GM18520 (cell line): ENCODE data around the gene COL7A1.
A peak's percentile ranks its signal among the peaks of the same experiment; 100 is the strongest.

ENCODE experiments used
- ATAC-seq: cut with Tn5 transposase; IDR thresholded peaks from one replicate; pipeline ENCODE4 v1.9.1; 2021; ENCODE audit not compliant: unreplicated experiment

COL7A1 gene

DNA sequence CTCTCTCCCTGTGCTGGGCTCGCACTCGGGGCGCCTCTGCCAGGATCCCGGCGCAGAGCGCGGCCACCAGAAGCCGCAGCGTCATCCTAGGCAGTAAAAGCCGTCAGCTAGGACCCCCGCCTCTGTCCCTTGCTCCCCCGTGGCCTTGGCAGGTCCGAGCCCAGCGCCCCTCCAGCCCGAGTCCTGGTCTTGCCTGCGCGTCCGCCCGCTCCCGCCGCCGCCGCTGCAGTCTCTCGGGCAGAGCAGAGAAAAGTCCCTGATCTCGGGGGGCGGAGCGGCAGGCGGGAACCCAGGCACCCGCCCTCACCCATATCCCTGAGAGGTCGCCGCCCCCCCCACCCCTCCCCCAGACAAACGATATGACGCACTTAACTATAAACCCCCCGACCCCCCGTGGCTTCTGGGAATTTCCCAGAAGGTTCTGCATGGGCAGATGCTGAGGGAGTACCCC lies at the start of gene COL7A1:
COL7A1 (minus strand) TSS at position 255 of the 451 bp plus-strand sequence; CDS start at position 85, 170 bp downstream.
- ATAC-seq: no peak

DNA sequence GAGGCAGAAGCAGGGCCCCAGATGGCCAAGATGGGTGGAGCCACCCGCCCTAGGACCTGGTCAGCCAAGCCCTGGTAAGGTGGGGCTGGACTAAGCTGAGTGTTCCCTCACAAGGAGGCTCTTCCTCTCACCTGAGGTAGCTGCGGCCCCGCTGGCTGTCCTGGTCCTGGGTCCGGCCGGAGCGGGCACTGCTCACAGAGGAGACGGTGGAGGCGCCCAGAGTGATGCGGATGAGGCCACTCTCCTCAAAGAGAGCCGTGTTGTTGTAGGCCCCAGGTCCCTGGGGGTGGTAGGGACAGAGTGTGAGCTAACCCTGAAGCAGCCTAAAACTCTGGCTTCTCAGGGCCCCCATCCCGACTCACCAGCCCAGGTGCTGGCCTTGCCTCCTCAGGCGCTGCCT lies 47.5 kb upstream of the COL7A1 start:
- no peak for ATAC-seq

DNA sequence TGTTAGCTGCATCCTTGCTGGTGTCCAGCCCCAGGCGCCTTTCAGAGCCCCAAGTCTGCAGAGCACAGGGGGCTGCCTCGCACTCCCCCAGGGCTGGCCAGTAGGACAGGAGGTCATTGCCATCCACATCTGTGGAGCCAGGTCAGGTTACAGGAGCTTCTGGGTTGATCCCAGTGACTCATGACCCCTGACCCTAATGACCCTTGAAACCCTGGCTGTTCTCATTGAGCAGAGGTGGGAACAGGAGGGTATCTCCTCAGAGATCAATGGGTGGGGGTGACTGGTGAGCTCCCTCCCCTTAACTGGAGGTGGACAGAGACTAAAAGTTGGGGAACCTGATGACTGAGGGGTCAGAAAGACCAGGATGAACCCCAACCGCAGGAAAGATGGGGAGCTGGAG lies 46.3 kb upstream of the COL7A1 start:
- ATAC-seq: no peak

DNA sequence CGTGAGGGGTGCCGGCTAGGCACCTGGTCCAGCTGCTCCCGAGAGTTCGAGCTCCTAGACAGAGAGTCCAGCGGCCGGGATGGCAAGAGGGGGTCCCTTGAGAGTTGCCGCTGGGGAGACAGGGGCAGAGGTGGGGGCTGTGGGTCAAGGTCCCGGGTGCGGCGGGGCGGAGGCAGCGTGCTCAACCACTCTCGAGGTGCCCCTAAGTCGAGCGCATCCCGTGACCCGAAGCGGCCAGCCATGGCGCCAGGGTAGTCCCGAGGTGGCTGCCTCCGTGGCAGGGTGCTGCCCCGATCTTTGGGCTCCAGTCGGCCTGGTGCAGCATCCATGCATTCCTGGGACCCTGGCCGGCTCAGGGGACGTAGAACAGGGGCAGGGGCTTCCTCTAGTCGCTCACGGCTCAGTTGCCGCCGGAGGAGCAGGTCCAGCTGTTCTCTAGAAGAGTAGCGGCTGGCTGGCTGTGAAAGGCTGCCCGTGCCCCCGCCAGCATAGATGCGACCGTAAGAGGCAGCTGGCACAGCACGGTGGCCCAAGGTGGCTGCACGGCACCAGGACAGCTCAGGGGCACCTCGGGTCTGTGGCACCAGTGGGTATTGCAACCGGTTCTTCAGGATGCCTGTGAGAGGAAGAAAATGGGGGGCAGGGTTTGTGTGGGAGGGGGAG lies 44.9 kb upstream of the COL7A1 start:
- no peak for ATAC-seq

DNA sequence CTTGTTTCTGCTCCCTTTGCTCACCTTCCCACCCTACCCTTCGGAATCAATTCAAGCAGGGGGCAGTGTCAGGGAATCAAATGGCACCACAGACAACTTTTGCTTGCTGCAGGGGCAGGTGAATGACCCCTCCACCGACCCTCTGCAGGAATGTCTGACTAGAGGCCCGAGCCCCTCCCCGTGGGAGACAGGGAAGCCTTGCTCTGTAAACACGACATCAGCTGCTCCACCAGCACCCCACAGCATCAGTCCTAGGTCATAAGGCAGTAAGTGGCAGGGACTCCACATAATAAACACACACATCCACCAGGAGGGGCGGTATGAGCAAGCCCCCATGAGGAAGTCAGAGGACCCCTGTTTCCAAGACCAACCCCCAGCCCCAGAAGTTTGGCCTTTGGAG lies 42.2 kb upstream of the COL7A1 start:
- no peak for ATAC-seq

DNA sequence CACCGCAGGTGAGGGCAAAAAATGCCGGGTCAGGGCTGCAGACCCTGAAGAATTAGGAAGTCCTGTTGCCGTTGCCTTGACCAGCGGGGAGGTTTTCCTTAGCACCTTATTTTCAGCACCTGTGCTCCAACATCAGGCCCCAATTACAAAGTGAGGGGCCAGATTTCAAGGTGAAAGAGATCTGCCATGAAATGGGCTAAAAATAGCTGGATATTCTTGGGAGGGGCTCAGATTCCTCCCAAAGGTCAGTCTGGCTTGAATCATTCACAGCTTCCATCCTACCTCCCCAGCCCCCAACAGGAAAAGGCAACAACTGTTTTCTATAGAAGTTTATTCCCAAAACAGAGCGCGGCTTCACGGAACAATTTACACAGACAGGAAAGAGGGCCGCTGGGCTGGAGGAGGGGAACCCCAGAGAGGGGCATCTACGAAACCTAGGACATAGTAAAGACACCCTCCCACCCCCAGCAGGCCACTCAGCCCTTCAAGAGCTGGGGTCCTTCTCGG lies 41.1 kb upstream of the COL7A1 start:
- ATAC-seq: no peak

DNA sequence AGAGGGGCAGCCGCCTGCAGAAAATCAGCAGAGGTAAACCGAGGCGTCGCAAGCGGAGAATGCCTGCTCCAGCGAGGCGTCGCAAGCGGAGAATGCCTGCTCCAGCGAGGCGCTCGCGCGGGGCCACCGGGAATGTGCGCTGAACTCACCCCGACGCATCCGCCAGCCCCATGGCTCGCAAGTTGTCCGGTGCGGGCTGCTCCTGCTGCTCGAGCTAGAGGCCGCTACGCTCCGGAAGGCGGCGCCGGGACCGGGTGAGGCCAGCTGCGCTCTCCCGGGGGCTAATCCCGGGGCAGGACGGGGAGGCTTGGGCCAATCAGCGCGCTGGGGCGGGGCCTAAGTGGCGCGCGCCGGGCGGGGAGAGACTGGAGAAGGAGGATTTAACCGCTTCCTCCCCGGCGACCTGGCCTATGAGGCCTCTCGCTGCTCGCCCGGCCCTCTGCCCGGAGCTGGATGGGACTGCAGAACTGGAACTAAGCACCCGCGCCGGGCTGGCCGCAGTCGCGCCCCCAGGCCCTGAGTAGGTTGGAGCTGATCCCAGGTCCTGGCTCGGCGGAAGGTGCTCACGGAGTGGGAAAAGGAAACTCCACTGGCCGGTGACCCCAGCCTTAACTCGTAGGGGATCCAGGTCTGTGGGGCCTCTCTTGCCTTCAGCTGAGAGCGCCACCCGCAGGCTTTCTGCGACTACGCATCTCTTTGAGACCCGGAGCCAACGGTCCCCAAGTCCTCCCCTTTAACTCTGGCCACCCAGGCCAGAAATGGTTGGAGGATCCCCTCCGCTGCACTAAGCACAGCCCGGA lies 40.3 kb upstream of the COL7A1 start, which contains the start of gene SLC26A6:
SLC26A6 (minus strand) TSS at position 240 of the 800 bp plus-strand sequence; CDS start at position 172, 68 bp downstream.
- peak; percentile 86 for ATAC-seq

DNA sequence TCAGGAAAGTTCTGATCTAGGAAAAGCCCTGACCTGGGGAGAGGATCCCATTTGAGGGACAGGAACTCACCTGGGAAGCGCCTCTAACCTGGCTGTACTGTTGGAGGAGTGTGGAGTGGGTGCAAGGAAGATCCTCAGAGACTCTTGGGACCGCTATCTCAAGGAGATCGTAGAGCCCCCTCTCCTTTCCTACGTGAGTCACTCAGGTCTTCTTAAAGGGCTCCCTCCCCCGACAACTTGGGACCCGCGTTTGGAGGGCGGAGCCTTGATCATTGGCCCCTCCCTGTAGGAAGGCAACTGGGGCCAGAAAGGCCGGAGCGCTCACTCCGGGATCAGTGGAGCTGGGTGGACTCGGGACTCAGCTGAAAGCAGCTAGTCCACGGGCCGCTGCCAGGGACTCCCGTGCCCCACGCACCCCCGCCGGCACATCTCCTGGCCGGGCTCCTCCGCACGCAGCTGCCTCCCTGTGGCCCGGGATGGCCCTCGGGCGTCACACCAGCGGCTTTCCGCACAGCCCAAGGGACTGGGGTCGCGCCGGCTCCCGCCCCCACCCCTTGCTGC lies 39.6 kb upstream of the COL7A1 start:
- ATAC-seq: no peak

DNA sequence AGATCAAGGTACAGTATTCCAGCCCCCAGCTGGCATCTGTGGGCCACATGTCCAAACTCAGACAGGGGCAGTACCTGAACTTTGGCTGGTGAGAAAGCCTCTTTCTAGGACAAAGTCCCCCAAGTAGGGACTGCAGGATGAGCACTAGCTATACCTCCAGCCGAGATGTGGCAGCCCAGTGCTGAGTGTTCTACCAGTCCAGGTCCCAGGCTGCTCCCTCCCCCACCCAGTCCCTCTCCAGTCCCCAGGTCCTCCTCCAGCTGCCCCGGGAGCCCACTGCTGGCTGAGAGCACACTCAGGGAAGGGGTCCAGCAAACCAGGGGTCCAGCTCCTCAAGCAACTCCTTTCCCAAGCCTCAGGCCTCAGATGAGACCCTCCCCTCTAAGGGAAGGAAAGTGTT lies 38.6 kb upstream of the COL7A1 start:
- no peak for ATAC-seq

DNA sequence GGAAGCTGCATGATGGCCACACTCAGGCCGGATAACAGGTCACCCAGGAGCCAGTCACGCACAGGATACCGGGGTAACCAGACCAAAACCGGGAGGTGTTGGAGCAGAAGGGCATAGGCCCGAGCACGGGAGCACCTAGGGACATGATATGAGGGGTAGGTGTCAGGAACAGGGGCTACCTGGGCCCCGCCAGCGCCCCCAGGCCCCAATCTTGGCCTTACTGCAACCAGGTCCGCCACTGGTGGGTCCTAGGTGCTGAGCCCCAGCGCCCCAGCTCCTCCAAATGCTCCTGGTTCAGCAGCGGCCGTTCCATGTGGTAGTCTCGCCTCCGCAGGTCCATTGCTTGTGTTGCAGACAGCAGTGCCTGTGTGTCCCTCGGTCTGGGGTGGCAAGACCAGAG lies 38.1 kb upstream of the COL7A1 start:
- ATAC-seq: no peak

DNA sequence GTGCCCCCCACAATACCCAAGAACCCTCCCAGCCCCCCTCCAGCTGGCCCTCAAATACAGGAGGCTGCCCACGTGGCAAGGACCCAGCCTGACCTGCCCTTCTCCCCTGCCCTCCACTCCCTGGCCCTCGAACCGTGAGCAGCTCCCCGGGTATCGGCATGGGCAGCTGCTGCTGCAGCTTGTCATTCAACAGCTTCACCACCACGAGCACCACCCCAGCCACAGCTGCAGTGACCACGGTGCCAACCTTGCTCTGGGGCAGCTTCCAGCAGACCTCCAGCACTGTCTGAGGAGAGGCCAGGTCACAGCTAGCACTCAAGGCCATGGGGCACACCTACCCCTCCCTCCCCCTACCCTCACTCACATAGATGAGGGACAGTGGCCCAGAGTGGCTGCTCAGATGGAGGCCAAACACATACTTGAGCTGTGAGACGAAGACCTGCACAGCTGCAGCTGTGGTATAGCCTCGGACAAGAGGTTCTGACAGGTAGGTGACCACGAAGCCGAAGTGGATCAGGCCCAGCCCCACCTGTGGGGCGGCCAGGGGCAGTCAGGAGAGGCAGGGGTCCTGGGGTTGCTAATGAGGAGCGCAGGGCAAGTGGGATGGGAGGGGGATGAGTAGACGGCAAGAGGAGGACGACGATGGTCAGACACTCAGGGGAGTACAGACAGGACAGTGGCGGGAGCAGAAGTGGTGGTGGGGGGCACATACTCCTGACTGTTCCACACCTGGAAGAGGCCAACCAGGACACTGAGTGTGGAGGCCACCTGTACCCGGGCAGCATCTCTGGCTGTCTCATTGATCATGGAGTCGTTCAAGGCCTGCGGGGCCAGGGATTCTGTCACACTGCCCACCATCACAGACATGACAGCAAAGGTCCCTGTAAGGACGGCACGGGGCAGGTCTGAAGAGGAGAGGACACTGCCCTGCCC lies 36.7 kb upstream of the COL7A1 start:
- ATAC-seq: no peak

DNA sequence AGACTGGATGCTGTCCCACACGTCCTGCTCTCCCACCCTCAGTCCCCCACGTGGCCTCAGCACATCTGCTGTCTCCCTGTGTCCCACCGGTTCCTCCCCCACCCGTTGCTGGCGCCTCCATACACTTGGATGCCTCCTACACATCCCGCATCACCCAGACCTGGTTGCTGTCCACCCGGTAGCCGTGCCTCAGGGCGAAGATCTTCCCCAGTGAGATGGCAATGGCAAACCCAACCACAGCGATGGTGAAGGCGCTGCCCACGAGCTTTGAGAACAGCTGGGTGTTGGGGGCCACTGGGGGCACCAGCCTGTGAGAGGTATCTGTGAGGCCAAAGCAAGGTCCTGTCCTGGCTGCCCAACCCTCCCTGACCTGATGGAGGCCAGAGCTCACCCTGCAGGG lies 35.7 kb upstream of the COL7A1 start:
- no peak for ATAC-seq

DNA sequence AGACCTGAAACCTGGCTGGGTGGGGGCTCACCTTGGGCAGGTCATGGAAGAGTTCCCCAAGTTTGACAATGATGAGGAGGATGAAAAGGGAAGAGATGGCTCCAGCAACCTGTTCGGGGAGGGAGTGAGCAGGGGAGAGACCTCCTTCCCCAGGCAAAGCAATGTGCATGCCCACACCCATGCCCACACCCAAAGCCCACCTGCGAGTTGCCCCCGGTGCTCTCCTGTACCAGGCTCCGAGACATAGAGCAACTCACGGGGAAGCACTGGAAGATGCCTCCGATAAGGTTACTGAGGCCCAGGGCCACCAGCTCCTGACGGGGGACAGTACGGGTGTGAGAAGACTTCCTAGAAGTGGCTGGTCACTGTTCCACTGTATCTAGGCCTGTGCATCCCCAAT lies 35.3 kb upstream of the COL7A1 start:
- no peak for ATAC-seq

DNA sequence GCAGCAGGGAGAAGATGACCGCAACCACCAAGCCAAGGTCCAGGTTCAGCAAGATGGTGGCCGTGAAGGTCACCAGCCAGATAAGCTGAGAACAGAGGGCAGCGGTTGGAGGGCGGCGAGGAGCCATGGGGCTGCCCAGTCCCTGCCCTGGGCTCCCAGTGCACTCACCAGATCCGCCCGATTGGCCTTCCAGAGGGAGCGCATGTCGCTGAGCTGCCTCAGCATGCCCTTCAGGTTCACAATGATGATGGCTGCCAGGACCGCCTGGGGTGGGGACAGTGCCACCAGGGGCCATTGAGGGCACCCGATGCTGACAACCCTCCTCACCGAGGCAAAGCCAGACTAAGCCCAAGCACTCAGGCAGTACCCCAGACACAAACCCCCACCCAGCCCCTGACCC lies 34.8 kb upstream of the COL7A1 start:
- no peak for ATAC-seq

DNA sequence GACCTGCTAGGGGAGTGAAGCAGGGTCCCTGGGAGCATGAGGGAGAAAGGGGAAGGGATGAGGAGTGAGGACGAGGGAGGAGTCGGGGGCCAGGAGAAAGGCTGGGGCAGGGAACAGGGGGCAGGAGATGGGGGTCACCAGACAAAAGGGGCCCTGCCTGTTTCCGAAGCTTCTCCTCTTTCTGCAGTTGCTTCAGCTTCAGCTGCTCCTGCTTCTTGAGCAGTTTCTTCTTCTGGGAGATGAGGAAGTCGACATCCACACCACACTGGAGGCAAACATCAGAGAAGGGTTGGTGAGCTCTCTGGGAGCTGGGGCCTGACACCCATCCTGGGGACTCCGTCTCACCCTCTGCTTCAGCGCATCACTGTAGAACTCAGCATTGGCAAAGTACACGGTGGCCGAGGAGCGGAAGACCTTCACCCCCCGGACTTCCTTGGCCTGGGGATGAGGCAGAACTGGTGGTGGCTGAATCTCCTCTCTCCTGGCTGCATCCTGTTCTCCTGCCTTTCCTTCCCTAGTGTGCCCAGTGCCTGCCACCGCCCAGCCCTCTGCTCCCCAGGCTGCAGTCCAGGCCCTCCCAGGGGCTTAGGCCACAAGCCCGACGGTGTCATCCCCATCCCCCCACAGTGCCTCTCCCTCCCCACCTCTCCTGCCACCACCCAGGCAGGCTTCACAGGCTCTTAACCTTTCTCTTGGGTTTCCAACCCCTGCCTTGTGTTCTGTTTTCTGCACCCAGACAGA lies 33.3 kb upstream of the COL7A1 start:
- ATAC-seq: no peak

DNA sequence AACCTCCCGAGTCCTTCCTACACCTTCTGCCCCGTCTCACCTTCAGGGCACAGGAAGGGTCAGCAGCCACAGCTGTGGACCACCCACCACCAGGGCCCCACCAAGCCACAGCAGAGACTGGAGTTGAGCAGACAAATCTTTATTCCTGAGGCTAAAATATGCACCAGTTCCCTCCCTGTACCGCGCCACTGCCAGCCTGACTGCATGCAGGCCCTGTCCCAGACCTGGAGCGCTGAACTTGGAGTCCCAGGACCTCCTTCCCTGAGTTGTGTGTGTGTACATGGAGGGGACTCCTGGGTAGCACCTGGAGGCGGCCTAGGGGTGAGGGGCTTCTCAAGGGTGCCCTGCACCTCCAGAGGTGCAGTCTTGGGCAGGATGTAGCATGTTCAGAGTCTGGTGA lies 30.5 kb upstream of the COL7A1 start:
- ATAC-seq: no peak

DNA sequence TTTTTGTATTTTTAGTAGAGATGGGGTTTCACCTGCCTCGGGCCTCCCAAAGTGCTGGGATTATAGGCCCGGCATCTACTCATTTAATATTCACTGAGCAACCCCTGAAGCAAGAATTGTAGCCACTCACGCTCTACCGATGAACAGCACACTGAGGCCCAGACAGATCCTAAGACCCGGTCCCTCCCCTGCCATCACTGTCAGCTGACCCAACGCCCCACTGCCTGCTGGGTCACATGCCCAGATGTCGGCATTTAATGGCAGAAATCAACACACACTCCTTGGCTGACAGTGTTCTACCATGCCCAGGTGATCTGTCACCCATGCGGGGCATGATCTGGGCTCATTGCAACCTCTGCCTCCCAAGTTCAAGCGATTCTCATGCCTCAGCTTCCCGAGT lies 29.6 kb upstream of the COL7A1 start:
- ATAC-seq: no peak

DNA sequence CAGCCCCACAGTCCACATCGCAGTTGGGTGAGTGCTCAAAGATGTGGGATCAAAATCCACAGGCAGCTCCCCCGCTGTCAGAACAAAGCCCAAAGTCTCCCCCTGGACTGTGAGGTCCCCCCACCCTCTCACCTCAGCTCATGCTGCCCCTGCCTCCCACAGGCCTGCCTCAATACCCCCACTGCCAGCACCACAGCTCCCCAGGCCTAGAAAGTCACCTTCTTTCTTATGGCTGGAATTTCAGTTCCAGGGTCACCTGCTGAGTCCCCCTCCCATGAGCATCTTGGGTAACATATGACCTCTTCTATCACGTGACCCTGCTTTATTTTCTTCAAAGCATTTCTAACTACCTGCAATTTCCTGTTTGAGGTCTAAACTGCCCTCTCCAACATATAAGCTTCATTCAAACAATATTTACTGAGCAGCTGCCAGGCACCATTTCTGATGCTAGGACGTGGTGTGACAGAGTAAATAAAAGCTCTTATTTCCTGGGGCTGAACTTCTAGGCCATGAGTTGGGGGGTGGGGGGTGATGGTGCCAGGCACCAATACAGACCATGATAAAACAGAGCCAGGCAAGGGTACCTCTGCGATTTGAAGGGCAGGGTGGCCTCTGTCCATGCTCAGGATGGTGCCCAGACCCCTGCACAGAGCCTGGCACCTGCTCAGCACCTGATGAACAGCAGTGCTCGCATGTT lies 28.9 kb upstream of the COL7A1 start:
- no peak for ATAC-seq

DNA sequence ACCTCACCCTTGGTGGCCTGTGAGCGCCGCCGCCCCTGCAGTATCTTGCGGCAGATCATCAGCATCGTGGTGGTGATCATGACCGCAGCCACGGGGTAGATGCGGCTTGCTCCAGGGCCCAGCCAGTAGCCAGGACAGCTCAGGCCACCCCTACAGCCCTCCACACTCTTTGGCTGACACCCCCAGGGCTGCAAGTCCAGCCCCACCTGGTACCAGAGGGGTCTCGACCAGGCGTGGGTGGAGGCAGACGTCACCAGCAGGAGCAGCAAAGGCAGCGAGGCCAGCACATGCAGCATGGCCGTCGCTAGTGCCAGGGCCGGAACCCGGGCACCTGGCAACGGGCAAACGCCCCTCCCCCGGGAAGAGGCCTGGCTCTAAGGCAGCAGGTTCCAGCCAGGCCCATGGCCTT lies 26.3 kb upstream of the COL7A1 start, which contains the start of gene TMEM89:
TMEM89 (minus strand) TSS at position 309 of the 409 bp plus-strand sequence; CDS start at position 296, 13 bp downstream.
- no peak for ATAC-seq
